GM23338 (cell line): Measurements from ENCODE around the gene MPP7. TPM values are rescaled to one million over a fixed set of nuclear protein-coding genes. Genes with fewer than 3 reads are reported as not detected.

Experiments
- ATAC-seq: fragments of 200-7000 bp; cut with Tn5 transposase; 3 replicates; pipeline ENCODE4 v1.9.1; 2020
- DNase-seq: peaks from one replicate; pipeline ENCODE4 v3.0.0-alpha.2; 2015; ENCODE audit warnings: low spot score
- H2AFZ ChIP-seq: fragments of 200-600 bp; sonication (generic); 2 replicates; pipeline ENCODE4 v1.8.0; 2016; ENCODE audit warnings: antibody characterized with exemption, mild to moderate bottlenecking, moderate library complexity
- H3F3A ChIP-seq: fragments of 200-600 bp; sonication (generic); replicated peaks from 2 replicates; pipeline ENCODE4 v1.8.0; 2017; ENCODE audit warnings: antibody characterized with exemption, mixed run types, low read depth
- H3K27ac ChIP-seq: fragments of 200-600 bp; sonication (generic); 2 replicates; pipeline ENCODE4 v1.6.1; 2016; ENCODE audit warnings: low read depth
- H3K27me3 ChIP-seq: fragments of 200-600 bp; sonication (generic); 2 replicates; pipeline ENCODE4 v1.8.0; 2016; ENCODE audit warnings: mild to moderate bottlenecking, mixed run types, moderate library complexity; ENCODE audit not compliant: insufficient read depth
- H3K36me3 ChIP-seq: fragments of 200-600 bp; sonication (generic); 2 replicates; pipeline ENCODE4 v1.8.0; 2016; ENCODE audit warnings: mild to moderate bottlenecking; ENCODE audit not compliant: insufficient read depth
- H3K4me1 ChIP-seq: fragments of 200-600 bp; sonication (generic); 2 replicates; pipeline ENCODE4 v1.8.0; 2016; ENCODE audit warnings: mild to moderate bottlenecking, moderate library complexity; ENCODE audit not compliant: insufficient read depth
- H3K4me2 ChIP-seq: fragments of 200-600 bp; sonication (generic); 2 replicates; pipeline ENCODE4 v1.7.1; 2017; ENCODE audit warnings: mixed run types
- H3K4me3 ChIP-seq: fragments of 200-600 bp; sonication (generic); 2 replicates; pipeline ENCODE4 v1.6.1; 2016; ENCODE audit warnings: mixed run types
- H3K79me2 ChIP-seq: fragments of 200-600 bp; sonication (generic); replicated peaks from 2 replicates; pipeline ENCODE4 v1.8.0; 2017; ENCODE audit warnings: mild to moderate bottlenecking; ENCODE audit not compliant: insufficient read depth
- H3K9me2 ChIP-seq: fragments of 200-600 bp; sonication (generic); 2 replicates; pipeline ENCODE4 v1.8.0; 2017; ENCODE audit not compliant: insufficient read depth
- H4K20me1 ChIP-seq: fragments of 200-600 bp; sonication (generic); replicated peaks from 2 replicates; pipeline ENCODE4 v1.8.0; 2017; ENCODE audit warnings: mild to moderate bottlenecking; ENCODE audit not compliant: insufficient read depth
- H3K27ac Mint-ChIP-seq: 2 replicates; pipeline ENCODE4 v1.8.0; 2020; ENCODE audit warnings: inconsistent platforms, mild to moderate bottlenecking, moderate library complexity, mixed read lengths
- H3K27me3 Mint-ChIP-seq: 3 replicates; pipeline ENCODE4 v1.8.0; 2022; ENCODE audit warnings: low read depth, mild to moderate bottlenecking, moderate library complexity, mixed read lengths, inconsistent platforms; ENCODE audit not compliant: insufficient read depth, poor library complexity
- H3K36me3 Mint-ChIP-seq: 3 replicates; pipeline ENCODE4 v1.8.0; 2021; ENCODE audit warnings: low read depth, mild to moderate bottlenecking, inconsistent platforms, moderate library complexity, mixed read lengths
- H3K4me1 Mint-ChIP-seq: 3 replicates; pipeline ENCODE4 v1.8.0; 2020; ENCODE audit warnings: mild to moderate bottlenecking, inconsistent platforms, mixed read lengths
- H3K4me3 Mint-ChIP-seq: 3 replicates; pipeline ENCODE4 v1.8.0; 2021; ENCODE audit warnings: moderate library complexity, mild to moderate bottlenecking, inconsistent platforms, mixed read lengths
- H3K9me3 Mint-ChIP-seq: 3 replicates; pipeline ENCODE4 v1.8.0; 2020; ENCODE audit warnings: moderate library complexity, mild to moderate bottlenecking, inconsistent platforms, mixed read lengths
- CREB1 ChIP-seq: fragments of 250-450 bp; sonication (Bioruptor Pico); IDR thresholded peaks from 2 replicates; pipeline ENCODE4 v1.5.0; 2020; ENCODE audit warnings: low read depth, mild to moderate bottlenecking, moderate library complexity
- EZH2 ChIP-seq: fragments of 200-600 bp; sonication (generic); IDR thresholded peaks from one replicate; pipeline ENCODE4 v1.8.0; 2017; ENCODE audit warnings: antibody characterized with exemption, mild to moderate bottlenecking, low read depth; ENCODE audit not compliant: unreplicated experiment
- EZH2phosphoT487 ChIP-seq: fragments of 200-600 bp; sonication (generic); IDR thresholded peaks from one replicate; pipeline ENCODE4 v1.8.1; 2018; ENCODE audit warnings: antibody characterized with exemption; ENCODE audit not compliant: unreplicated experiment
- JUNB ChIP-seq: IDR thresholded peaks from one replicate; pipeline ENCODE4 v1.6.1; 2016; ENCODE audit warnings: antibody characterized with exemption; ENCODE audit not compliant: unreplicated experiment
- NANOG ChIP-seq: IDR thresholded peaks from 2 replicates; pipeline ENCODE4 v1.6.1; 2016; ENCODE audit warnings: antibody characterized with exemption, borderline replicate concordance
- POLR2AphosphoS5 ChIP-seq: IDR thresholded peaks from 2 replicates; pipeline ENCODE4 v1.6.1; 2016; ENCODE audit warnings: antibody characterized with exemption, low read depth
- REST ChIP-seq: IDR thresholded peaks from one replicate; pipeline ENCODE4 v1.6.1; 2018; ENCODE audit warnings: antibody characterized with exemption; ENCODE audit not compliant: unreplicated experiment
- STAT1 ChIP-seq: IDR thresholded peaks from one replicate; pipeline ENCODE4 v1.6.1; 2016; ENCODE audit warnings: antibody characterized with exemption; ENCODE audit not compliant: unreplicated experiment
- ZNF114 ChIP-seq: fragments of 250-450 bp; sonication (Bioruptor Pico); IDR thresholded peaks from 2 replicates; pipeline ENCODE4 v1.5.0; 2020; ENCODE audit warnings: mild to moderate bottlenecking, moderate library complexity
- ZNF331 ChIP-seq: fragments of 250-450 bp; sonication (Bioruptor Pico); IDR thresholded peaks from 2 replicates; pipeline ENCODE4 v1.5.0; 2020; ENCODE audit warnings: low read depth, mild to moderate bottlenecking, moderate library complexity
- polyA plus RNA-seq: library from polyadenylated mRNA; unstranded; fragments of >200 nt; fragmentation: Nextera tagmentation; extraction: Ambion mirVana; gene quantifications from 2 replicates; pipeline ENCODE4 v1.2.1, GENCODE V29; 2016
- total RNA-seq: library from RNA; depleted of rRNA; stranded (reverse); fragments of >200 nt; shearing (Covaris generic); gene quantifications from 2 replicates; pipeline ENCODE4 v1.2.3, GENCODE V29; 2014
- TF ChIP-seq, protein P1 (sequence below), 2 experiments: fragments of 200-600 bp in 1 of 2; sonication (generic) in 1 of 2; conservative IDR thresholded peaks; 2 replicates each; pipeline versions ENCODE4 v1.5.1 to v1.6.1; 2016 to 2017; ENCODE audit warnings: antibody characterized with exemption in 2 of 2, low read depth in 2 of 2, mild to moderate bottlenecking in 2 of 2, moderate library complexity in 1 of 2
- TF ChIP-seq, protein P2 (sequence below): fragments of 250-450 bp; sonication (Bioruptor Pico); IDR thresholded peaks from 2 replicates; pipeline ENCODE4 v1.5.0; 2020; ENCODE audit warnings: mild to moderate bottlenecking, moderate library complexity

Gene MPP7
- total and polyA plus RNA-seq, 2 experiments from 2014 or later, result 5.0 to 8.0 TPM

DNA sequence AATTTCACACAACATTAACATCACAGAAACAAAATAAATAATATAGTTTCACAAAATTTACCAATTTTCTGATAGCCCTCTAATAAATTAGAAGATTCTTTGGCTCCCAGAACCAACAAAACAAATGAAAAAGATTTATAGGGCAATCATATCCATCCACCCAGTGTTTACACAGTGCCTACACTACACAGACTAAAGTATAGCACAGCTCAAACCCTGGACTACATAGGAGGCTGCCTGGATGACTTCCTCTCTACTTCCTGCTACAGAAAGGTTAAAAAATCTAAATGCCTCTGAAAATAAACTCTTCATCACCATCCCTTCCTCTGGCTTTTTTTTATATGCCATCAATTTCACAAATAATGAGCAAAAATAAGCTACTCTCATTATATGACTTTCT is 28.4 kb downstream of the MPP7 start:
- Histone ChIP-seq H3K4me2 (no peak overlapping the region), H3K27ac (no peak overlapping the region), H3K27me3 (no peaks in the 10 kb centered on the region), H3F3A (no peaks in the 10 kb centered on the region), H3K79me2 (no peaks in the 10 kb centered on the region), H3K9me2 (no peaks in the 10 kb centered on the region), H4K20me1 (0 out of 2 replicates have a peak, but pooled peaks cover 5% of the 10 kb centered on the region), H3K36me3 (no peaks in the 10 kb centered on the region), H3K4me3 (no peak overlapping the region), H3K4me1 (no peaks in the 10 kb centered on the region), H2AFZ (no peak overlapping the region)
- ATAC-seq (no peak), DNase-seq (no peak)
- no peaks in the 10 kb centered on the region for H3K36me3 Mint-ChIP-seq
- no peaks in the 10 kb centered on the region for H3K9me3 Mint-ChIP-seq
- H3K4me3 Mint-ChIP-seq, result no peak overlapping the region
- no peak for TF ChIP-seq ZNF114 (CRISPR knock-in tag)
- no peak overlapping the region for H3K27ac Mint-ChIP-seq
- no peaks in the 10 kb centered on the region for H3K27me3 Mint-ChIP-seq
- peaks cover 7% of the 10 kb centered on the region; the same call in 1 of the 3 replicates for H3K4me1 Mint-ChIP-seq

GRCh38 chr10:28273343-28273742 is 29.5 kb downstream of the MPP7 start:
- no peak overlapping the region for H3K4me2 ChIP-seq
- H3K79me2 ChIP-seq, result no peaks in the 10 kb centered on the region
- DNase-seq, result no peak
- H3K27me3 Mint-ChIP-seq, result no peaks in the 10 kb centered on the region
- H3K9me2 ChIP-seq, result no peaks in the 10 kb centered on the region
- no peaks in the 10 kb centered on the region for H3K36me3 ChIP-seq
- H2AFZ ChIP-seq, result no peak overlapping the region
- H3K27ac ChIP-seq, result no peak overlapping the region
- H3F3A ChIP-seq, result no peaks in the 10 kb centered on the region
- no peak overlapping the region for H3K4me3 ChIP-seq
- H3K4me3 Mint-ChIP-seq, result no peak overlapping the region
- 0 out of 2 replicates have a peak, but pooled peaks cover 5% of the 10 kb centered on the region for H4K20me1 ChIP-seq
- no peaks in the 10 kb centered on the region for H3K36me3 Mint-ChIP-seq
- H3K9me3 Mint-ChIP-seq, result no peaks in the 10 kb centered on the region
- H3K4me1 Mint-ChIP-seq, result peaks cover 7% of the 10 kb centered on the region; the same call in 1 of the 3 replicates
- ATAC-seq, result no peak
- H3K27ac Mint-ChIP-seq, result no peak overlapping the region
- no peaks in the 10 kb centered on the region for H3K27me3 ChIP-seq
- H3K4me1 ChIP-seq, result no peaks in the 10 kb centered on the region
- TF ChIP-seq REST (no peak), EZH2phosphoT487 (no peak), NANOG (no peak), JUNB (no peak), EZH2 (no peak), POLR2AphosphoS5 (no peak), ZNF331 (CRISPR knock-in tag) (no peak), CREB1 (no peak), ZNF114 (CRISPR knock-in tag) (no peak), STAT1 (no peak)
- TF ChIP-seq, protein P1, sequence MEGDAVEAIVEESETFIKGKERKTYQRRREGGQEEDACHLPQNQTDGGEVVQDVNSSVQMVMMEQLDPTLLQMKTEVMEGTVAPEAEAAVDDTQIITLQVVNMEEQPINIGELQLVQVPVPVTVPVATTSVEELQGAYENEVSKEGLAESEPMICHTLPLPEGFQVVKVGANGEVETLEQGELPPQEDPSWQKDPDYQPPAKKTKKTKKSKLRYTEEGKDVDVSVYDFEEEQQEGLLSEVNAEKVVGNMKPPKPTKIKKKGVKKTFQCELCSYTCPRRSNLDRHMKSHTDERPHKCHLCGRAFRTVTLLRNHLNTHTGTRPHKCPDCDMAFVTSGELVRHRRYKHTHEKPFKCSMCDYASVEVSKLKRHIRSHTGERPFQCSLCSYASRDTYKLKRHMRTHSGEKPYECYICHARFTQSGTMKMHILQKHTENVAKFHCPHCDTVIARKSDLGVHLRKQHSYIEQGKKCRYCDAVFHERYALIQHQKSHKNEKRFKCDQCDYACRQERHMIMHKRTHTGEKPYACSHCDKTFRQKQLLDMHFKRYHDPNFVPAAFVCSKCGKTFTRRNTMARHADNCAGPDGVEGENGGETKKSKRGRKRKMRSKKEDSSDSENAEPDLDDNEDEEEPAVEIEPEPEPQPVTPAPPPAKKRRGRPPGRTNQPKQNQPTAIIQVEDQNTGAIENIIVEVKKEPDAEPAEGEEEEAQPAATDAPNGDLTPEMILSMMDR (conservative IDR thresholded peaks at IDR 0.05; ENCODE audit: low read depth in 2 of 2), result no peak
- TF ChIP-seq, protein P2, sequence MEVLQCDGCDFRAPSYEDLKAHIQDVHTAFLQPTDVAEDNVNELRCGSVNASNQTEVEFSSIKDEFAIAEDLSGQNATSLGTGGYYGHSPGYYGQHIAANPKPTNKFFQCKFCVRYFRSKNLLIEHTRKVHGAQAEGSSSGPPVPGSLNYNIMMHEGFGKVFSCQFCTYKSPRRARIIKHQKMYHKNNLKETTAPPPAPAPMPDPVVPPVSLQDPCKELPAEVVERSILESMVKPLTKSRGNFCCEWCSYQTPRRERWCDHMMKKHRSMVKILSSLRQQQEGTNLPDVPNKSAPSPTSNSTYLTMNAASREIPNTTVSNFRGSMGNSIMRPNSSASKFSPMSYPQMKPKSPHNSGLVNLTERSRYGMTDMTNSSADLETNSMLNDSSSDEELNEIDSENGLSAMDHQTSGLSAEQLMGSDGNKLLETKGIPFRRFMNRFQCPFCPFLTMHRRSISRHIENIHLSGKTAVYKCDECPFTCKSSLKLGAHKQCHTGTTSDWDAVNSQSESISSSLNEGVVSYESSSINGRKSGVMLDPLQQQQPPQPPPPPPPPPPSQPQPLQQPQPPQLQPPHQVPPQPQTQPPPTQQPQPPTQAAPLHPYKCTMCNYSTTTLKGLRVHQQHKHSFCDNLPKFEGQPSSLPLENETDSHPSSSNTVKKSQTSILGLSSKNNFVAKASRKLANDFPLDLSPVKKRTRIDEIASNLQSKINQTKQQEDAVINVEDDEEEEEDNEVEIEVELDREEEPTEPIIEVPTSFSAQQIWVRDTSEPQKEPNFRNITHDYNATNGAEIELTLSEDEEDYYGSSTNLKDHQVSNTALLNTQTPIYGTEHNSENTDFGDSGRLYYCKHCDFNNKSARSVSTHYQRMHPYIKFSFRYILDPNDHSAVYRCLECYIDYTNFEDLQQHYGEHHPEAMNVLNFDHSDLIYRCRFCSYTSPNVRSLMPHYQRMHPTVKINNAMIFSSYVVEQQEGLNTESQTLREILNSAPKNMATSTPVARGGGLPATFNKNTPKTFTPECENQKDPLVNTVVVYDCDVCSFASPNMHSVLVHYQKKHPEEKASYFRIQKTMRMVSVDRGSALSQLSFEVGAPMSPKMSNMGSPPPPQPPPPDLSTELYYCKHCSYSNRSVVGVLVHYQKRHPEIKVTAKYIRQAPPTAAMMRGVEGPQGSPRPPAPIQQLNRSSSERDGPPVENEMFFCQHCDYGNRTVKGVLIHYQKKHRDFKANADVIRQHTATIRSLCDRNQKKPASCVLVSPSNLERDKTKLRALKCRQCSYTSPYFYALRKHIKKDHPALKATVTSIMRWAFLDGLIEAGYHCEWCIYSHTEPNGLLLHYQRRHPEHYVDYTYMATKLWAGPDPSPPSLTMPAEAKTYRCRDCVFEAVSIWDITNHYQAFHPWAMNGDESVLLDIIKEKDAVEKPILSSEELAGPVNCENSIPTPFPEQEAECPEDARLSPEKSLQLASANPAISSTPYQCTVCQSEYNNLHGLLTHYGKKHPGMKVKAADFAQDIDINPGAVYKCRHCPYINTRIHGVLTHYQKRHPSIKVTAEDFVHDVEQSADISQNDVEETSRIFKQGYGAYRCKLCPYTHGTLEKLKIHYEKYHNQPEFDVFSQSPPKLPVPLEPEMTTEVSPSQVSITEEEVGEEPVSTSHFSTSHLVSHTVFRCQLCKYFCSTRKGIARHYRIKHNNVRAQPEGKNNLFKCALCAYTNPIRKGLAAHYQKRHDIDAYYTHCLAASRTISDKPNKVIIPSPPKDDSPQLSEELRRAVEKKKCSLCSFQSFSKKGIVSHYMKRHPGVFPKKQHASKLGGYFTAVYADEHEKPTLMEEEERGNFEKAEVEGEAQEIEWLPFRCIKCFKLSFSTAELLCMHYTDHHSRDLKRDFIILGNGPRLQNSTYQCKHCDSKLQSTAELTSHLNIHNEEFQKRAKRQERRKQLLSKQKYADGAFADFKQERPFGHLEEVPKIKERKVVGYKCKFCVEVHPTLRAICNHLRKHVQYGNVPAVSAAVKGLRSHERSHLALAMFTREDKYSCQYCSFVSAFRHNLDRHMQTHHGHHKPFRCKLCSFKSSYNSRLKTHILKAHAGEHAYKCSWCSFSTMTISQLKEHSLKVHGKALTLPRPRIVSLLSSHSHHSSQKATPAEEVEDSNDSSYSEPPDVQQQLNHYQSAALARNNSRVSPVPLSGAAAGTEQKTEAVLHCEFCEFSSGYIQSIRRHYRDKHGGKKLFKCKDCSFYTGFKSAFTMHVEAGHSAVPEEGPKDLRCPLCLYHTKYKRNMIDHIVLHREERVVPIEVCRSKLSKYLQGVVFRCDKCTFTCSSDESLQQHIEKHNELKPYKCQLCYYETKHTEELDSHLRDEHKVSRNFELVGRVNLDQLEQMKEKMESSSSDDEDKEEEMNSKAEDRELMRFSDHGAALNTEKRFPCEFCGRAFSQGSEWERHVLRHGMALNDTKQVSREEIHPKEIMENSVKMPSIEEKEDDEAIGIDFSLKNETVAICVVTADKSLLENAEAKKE (CRISPR knock-in tag), result no peak
